Prostate gland (tissue), 2 donors: ENCODE measurements around the gene CAPN15.

Source experiments
- POLR2A ChIP-seq: fragments of 450-650 bp; IDR thresholded peaks from one replicate; pipeline ENCODE4 v1.6.1; 2016; ENCODE audit warnings: antibody characterized with exemption, mild to moderate bottlenecking
- TF ChIP-seq, protein P1 (sequence below), 4 experiments: fragments of 200-600 bp in 2 of 4; fragments of 450-650 bp in 2 of 4; sonication (generic) in 2 of 4; IDR thresholded peaks; 1 replicate in 3 of 4; 2 replicates in 1 of 4; pipeline ENCODE4 v1.5.1; 2016 to 2019; ENCODE audit warnings: antibody characterized with exemption in 4 of 4, mild to moderate bottlenecking in 2 of 4, moderate library complexity in 2 of 4

DNA sequence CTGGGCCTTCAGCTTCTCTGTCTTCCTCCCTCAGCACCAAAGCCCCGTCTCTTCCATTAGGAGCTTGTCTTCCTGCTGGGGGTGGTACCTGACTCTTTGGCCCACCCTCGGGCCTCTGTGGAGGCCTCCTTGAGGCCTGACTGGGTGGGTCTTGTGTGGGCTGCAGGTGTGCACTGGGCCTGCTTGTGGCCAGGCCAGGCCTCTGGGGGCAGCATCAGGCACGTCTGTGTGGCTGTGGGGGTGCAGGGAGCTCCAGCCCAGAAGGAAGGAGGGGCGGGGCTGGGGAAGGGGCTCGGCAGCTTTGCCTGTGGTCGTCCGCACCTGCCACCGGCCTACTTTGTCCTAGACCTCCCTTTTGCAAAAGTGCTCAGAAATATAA lies 49.3 kb downstream of the CAPN15 start:
- TF ChIP-seq POLR2A: no peak
- TF ChIP-seq, protein P1, sequence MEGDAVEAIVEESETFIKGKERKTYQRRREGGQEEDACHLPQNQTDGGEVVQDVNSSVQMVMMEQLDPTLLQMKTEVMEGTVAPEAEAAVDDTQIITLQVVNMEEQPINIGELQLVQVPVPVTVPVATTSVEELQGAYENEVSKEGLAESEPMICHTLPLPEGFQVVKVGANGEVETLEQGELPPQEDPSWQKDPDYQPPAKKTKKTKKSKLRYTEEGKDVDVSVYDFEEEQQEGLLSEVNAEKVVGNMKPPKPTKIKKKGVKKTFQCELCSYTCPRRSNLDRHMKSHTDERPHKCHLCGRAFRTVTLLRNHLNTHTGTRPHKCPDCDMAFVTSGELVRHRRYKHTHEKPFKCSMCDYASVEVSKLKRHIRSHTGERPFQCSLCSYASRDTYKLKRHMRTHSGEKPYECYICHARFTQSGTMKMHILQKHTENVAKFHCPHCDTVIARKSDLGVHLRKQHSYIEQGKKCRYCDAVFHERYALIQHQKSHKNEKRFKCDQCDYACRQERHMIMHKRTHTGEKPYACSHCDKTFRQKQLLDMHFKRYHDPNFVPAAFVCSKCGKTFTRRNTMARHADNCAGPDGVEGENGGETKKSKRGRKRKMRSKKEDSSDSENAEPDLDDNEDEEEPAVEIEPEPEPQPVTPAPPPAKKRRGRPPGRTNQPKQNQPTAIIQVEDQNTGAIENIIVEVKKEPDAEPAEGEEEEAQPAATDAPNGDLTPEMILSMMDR (IDR thresholded peaks at IDR 0.05): no peak
